Left lung (tissue), 10 donors: ENCODE data around the gene KRTAP19-8. TPM values are rescaled to one million over a fixed set of nuclear protein-coding genes. Genes with fewer than 3 reads are reported as not detected.

ENCODE experiments used
- ATAC-seq: fragments of 200-7000 bp; cut with Tn5 transposase; one replicate; pipeline ENCODE4 v1.9.1; 2020; ENCODE audit warnings: moderate library complexity
- DNase-seq, 4 donors: peaks; one replicate each; pipeline ENCODE4 v3.0.0-alpha.2; 2013 to 2020
- H3K27ac ChIP-seq, 2 donors: fragments of 200-600 bp; sonication (generic) in 1 of 2; one replicate each; pipeline versions ENCODE4 v1.5.0 to v1.8.0; 2020 to 2021
- H3K27me3 ChIP-seq, 2 donors: fragments of 200-600 bp; sonication (generic) in 1 of 2; one replicate each; pipeline versions ENCODE4 v1.5.0 to v1.8.0; 2020 to 2021
- H3K36me3 ChIP-seq, 2 donors: fragments of 200-600 bp; sonication (generic) in 1 of 2; one replicate each; pipeline versions ENCODE4 v1.5.0 to v1.8.0; 2020 to 2021
- H3K4me1 ChIP-seq, 2 donors: fragments of 200-600 bp; one replicate each; pipeline ENCODE4 v1.8.0; 2021
- H3K4me3 ChIP-seq, 2 donors: fragments of 200-600 bp; sonication (generic) in 1 of 2; one replicate each; pipeline versions ENCODE4 v1.5.0 to v1.8.0; 2020 to 2021; ENCODE audit warnings: mild to moderate bottlenecking in 1 of 2
- H3K9me3 ChIP-seq, 2 donors: fragments of 200-600 bp; sonication (generic) in 1 of 2; one replicate each; pipeline versions ENCODE4 v1.5.0 to v1.8.0; 2020 to 2021
- CTCF ChIP-seq, 2 donors: fragments of 200-600 bp; sonication (generic) in 1 of 2; IDR thresholded peaks; one replicate each; pipeline versions ENCODE4 v1.5.0 to v1.8.0; 2021; ENCODE audit warnings: antibody characterized with exemption in 2 of 2
- intact Hi-C, 2 donors: fragments of 100-400 bp; cut with DNase I; formaldehyde crosslinking; loops; one replicate each; pipeline versions ENCODE4 v1.11.2 to v1.14.2; 2022
- polyA plus RNA-seq, 6 donors: library from polyadenylated mRNA; unstranded; fragments of 120-200 nt; gene quantifications; one replicate each; pipeline ENCODE4 v1.2.1, GENCODE V29; 2013; ENCODE audit not compliant: insufficient read length in 6 of 6
- total RNA-seq, 2 donors: library from RNA; stranded (reverse); fragmentation: NEBNext Ultra II Directional; extraction: Animal tissue kit (Norgen Biotek cat#: 25700); gene quantifications; one replicate each; pipeline ENCODE4 v1.2.1, GENCODE V29; 2021
- donor health status: DM: no; HTN: yes; CAD: no.
- donor health status: DM: no; HTN: no; CAD: no.

The KRTAP19-8 gene
- total and polyA plus RNA-seq, 8 donors: not detected

GRCh38 chr21:31030367-31031106 lies 7.7 kb downstream of the KRTAP19-8 start:
- no peak for ATAC-seq
- no peaks in the 10 kb centered on the region for H3K4me1 ChIP-seq
- no peak for DNase-seq
- H3K27ac ChIP-seq: no peak overlapping the region
- TF ChIP-seq CTCF (IDR thresholded peaks at IDR 0.05): no peak
- H3K36me3 ChIP-seq: no peaks in the 10 kb centered on the region
- no peak overlapping the region for H3K4me3 ChIP-seq
- intact Hi-C loops: no loop called here
- peaks cover 0 to 5% of the 10 kb centered on the region in 2 donors for H3K9me3 ChIP-seq
- H3K27me3 ChIP-seq: no peaks in the 10 kb centered on the region

DNA sequence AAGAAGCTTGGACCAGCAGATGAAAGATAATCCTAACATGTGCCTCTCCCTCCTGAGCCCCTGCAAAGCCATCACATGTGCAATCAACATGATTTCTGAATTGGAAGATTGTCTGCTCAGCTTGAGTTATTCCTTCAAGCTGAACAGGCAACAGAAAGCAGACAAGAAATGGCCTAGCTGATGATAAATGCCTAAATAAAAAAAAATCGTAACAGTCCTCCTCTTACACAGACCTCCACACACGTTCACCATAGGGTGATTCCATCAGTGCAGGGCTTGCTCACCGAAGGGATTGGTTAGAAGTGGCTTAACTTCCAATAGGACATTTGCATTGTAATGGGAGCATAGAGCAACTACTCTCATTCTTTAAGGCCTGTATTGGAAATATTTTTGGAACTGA lies 14.6 kb downstream of the KRTAP19-8 start:
- intact Hi-C loops: no loop called here
- Histone ChIP-seq H3K36me3 (no peaks in the 10 kb centered on the region), H3K9me3 (no peaks in the 10 kb centered on the region), H3K4me3 (no peak overlapping the region), H3K27me3 (no peaks in the 10 kb centered on the region), H3K27ac (no peak overlapping the region), H3K4me1 (no peaks in the 10 kb centered on the region)
- TF ChIP-seq CTCF (IDR thresholded peaks at IDR 0.05): no peak
- no peak for ATAC-seq
- no peak for DNase-seq

- H3K9me3 ChIP-seq: no peaks in the 10 kb centered on the region
- TF ChIP-seq CTCF (IDR thresholded peaks at IDR 0.05): no peak
- no peak overlapping the region for H3K27ac ChIP-seq
- H3K36me3 ChIP-seq: no peaks in the 10 kb centered on the region
- H3K4me3 ChIP-seq: no peak overlapping the region
- intact Hi-C loops: no loop called here
- ATAC-seq: no peak
- DNase-seq: no peak
- H3K4me1 ChIP-seq: no peaks in the 10 kb centered on the region
- H3K27me3 ChIP-seq: no peaks in the 10 kb centered on the region
These were observed 16.0 kb downstream of the KRTAP19-8 start for GRCh38 chr21:31022306-31022705.

DNA sequence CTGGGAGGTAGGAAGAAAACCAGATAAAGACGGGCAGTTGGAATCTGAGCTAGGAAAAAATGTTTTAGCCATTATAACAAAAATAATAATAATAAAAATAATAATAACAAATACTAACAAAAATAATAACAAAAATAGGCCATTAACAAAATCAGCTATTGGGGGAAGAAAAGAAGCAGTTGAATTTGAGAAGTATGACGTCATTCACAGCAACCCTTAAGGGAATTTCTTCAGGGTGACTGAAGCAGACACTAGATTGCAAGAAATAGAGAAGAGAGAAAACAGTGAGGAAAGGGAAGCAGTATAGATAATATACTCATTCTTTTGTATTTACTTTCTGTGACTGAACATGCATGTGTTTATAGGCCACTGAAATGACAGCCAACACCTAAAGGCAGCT lies 20.0 kb downstream of the KRTAP19-8 start:
- TF ChIP-seq CTCF (IDR thresholded peaks at IDR 0.05): no peak
- DNase-seq: no peak
- H3K4me3 ChIP-seq: no peak overlapping the region
- intact Hi-C loops: no loop called here
- H3K27ac ChIP-seq: no peak overlapping the region
- no peaks in the 10 kb centered on the region for H3K4me1 ChIP-seq
- H3K27me3 ChIP-seq: no peaks in the 10 kb centered on the region
- ATAC-seq: no peak
- no peaks in the 10 kb centered on the region for H3K9me3 ChIP-seq
- no peaks in the 10 kb centered on the region for H3K36me3 ChIP-seq

GRCh38 chr21:31014891-31015290 lies 23.4 kb downstream of the KRTAP19-8 start:
- no peaks in the 10 kb centered on the region for H3K4me1 ChIP-seq
- H3K36me3 ChIP-seq: no peaks in the 10 kb centered on the region
- ATAC-seq (no peak), DNase-seq (no peak)
- no peak overlapping the region for H3K27ac ChIP-seq
- no peaks in the 10 kb centered on the region for H3K9me3 ChIP-seq
- H3K4me3 ChIP-seq: no peak overlapping the region
- intact Hi-C loops: no loop called here
- H3K27me3 ChIP-seq: no peaks in the 10 kb centered on the region
- no peak for TF ChIP-seq CTCF (IDR thresholded peaks at IDR 0.05)
